Ishikawa (cell line): ENCODE measurements around the gene AURKAIP1.

Experiments
- CREB1 ChIP-seq: IDR thresholded peaks from 2 replicates; pipeline ENCODE4 v1.6.1; 2012; ENCODE audit warnings: low read depth
- TF ChIP-seq, protein P1 (sequence below): IDR thresholded peaks from 2 replicates; pipeline ENCODE4 v1.6.1; 2012; ENCODE audit warnings: low read depth, mild to moderate bottlenecking
- TF ChIP-seq, protein P2 (sequence below): IDR thresholded peaks from 2 replicates; pipeline ENCODE4 v1.6.1; 2012

GRCh38 chr1:1324524-1325287, 50.3 kb downstream of the AURKAIP1 start, which contains the start of the genes CPTP and INTS11:
- TF ChIP-seq, protein P1, sequence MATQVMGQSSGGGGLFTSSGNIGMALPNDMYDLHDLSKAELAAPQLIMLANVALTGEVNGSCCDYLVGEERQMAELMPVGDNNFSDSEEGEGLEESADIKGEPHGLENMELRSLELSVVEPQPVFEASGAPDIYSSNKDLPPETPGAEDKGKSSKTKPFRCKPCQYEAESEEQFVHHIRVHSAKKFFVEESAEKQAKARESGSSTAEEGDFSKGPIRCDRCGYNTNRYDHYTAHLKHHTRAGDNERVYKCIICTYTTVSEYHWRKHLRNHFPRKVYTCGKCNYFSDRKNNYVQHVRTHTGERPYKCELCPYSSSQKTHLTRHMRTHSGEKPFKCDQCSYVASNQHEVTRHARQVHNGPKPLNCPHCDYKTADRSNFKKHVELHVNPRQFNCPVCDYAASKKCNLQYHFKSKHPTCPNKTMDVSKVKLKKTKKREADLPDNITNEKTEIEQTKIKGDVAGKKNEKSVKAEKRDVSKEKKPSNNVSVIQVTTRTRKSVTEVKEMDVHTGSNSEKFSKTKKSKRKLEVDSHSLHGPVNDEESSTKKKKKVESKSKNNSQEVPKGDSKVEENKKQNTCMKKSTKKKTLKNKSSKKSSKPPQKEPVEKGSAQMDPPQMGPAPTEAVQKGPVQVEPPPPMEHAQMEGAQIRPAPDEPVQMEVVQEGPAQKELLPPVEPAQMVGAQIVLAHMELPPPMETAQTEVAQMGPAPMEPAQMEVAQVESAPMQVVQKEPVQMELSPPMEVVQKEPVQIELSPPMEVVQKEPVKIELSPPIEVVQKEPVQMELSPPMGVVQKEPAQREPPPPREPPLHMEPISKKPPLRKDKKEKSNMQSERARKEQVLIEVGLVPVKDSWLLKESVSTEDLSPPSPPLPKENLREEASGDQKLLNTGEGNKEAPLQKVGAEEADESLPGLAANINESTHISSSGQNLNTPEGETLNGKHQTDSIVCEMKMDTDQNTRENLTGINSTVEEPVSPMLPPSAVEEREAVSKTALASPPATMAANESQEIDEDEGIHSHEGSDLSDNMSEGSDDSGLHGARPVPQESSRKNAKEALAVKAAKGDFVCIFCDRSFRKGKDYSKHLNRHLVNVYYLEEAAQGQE: no peak
- TF ChIP-seq, protein P2, sequence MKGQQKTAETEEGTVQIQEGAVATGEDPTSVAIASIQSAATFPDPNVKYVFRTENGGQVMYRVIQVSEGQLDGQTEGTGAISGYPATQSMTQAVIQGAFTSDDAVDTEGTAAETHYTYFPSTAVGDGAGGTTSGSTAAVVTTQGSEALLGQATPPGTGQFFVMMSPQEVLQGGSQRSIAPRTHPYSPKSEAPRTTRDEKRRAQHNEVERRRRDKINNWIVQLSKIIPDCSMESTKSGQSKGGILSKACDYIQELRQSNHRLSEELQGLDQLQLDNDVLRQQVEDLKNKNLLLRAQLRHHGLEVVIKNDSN: no peak
- TF ChIP-seq CREB1: peak; percentile 28; the same call in 1 of the 2 replicates
